Keratinocyte (primary cell): ENCODE data around the gene JAK1.

ENCODE experiments used
- EZH2 ChIP-seq: IDR thresholded peaks from one replicate; pipeline ENCODE4 v1.6.1; 2012; ENCODE audit warnings: inconsistent platforms, mild to moderate bottlenecking, low read length, moderate library complexity
- TF ChIP-seq, protein P1 (sequence below), 3 experiments: IDR thresholded peaks in 1 of 3; conservative IDR thresholded peaks in 1 of 3; optimal IDR thresholded peaks in 1 of 3; 2 replicates in 2 of 3; 3 replicates in 1 of 3; pipeline versions ENCODE3 to v1.5.1; 2011; ENCODE audit warnings: low read length in 3 of 3, mild to moderate bottlenecking in 3 of 3, moderate library complexity in 2 of 3, control low read depth in 1 of 3, inconsistent platforms in 1 of 3; ENCODE audit not compliant: insufficient read depth in 2 of 3; ENCODE audit errors: extremely low read depth in 1 of 3

- TF ChIP-seq EZH2 = no peak
- TF ChIP-seq, protein P1, sequence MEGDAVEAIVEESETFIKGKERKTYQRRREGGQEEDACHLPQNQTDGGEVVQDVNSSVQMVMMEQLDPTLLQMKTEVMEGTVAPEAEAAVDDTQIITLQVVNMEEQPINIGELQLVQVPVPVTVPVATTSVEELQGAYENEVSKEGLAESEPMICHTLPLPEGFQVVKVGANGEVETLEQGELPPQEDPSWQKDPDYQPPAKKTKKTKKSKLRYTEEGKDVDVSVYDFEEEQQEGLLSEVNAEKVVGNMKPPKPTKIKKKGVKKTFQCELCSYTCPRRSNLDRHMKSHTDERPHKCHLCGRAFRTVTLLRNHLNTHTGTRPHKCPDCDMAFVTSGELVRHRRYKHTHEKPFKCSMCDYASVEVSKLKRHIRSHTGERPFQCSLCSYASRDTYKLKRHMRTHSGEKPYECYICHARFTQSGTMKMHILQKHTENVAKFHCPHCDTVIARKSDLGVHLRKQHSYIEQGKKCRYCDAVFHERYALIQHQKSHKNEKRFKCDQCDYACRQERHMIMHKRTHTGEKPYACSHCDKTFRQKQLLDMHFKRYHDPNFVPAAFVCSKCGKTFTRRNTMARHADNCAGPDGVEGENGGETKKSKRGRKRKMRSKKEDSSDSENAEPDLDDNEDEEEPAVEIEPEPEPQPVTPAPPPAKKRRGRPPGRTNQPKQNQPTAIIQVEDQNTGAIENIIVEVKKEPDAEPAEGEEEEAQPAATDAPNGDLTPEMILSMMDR (optimal IDR thresholded peaks at IDR 0.05 in 1 of 3, IDR thresholded peaks at IDR 0.05 in 1 of 3, conservative IDR thresholded peaks at IDR 0.05 in 1 of 3; ENCODE audit: extremely low read depth in 1 of 3, insufficient read depth in 2 of 3, low read length in 3 of 3) = no peak
Observed at GRCh38 chr1:64900916-64901315, 65.4 kb downstream of the JAK1 start.
